Skin epidermis (tissue), 12 donors: Measurements from ENCODE around the gene ADORA3.

Source experiments
- H3K27ac ChIP-seq, 21 experiments: fragments of 200-600 bp; sonication (generic) in 11 of 21; one replicate each; pipeline ENCODE4 v1.5.0; 2020; ENCODE audit warnings: mild to moderate bottlenecking in 3 of 21, inconsistent platforms in 2 of 21, moderate library complexity in 2 of 21
- H3K4me3 ChIP-seq, 7 experiments: fragments of 200-600 bp; sonication (generic) in 2 of 7; one replicate each; pipeline ENCODE4 v1.5.0; 2020; ENCODE audit warnings: inconsistent platforms in 2 of 7, mild to moderate bottlenecking in 2 of 7, moderate library complexity in 1 of 7

ADORA3 gene

GRCh38 chr1:111481387-111482221 is 21.8 kb downstream of the ADORA3 start:
- no peak overlapping the region for H3K4me3 ChIP-seq
- peak overlapping the region in 1 of 21 experiments; percentile 15 for H3K27ac ChIP-seq

GRCh38 chr1:111480674-111481073 is 22.8 kb downstream of the ADORA3 start:
- H3K27ac ChIP-seq, result peak overlapping the region in 1 of 21 experiments; percentile 15

GRCh38 chr1:111476761-111477309 is 26.6 kb downstream of the ADORA3 start:
- peak overlapping the region in 15 of 21 experiments; percentile 5 to 90 (median 46) for H3K27ac ChIP-seq
- H3K4me3 ChIP-seq, result no peak overlapping the region

More at GRCh38 chr1:111480674-111481073, 22.8 kb downstream of the ADORA3 start:
- no peak overlapping the region for H3K4me3 ChIP-seq

GRCh38 chr1:111476214-111476613 is 27.2 kb downstream of the ADORA3 start:
- H3K4me3 ChIP-seq, result peak overlapping the region in 1 of 7 experiments; percentile 3
- peak overlapping the region in 14 of 21 experiments; percentile 5 to 90 (median 49) for H3K27ac ChIP-seq

GRCh38 chr1:111475701-111476100 is 27.7 kb downstream of the ADORA3 start:
- Histone ChIP-seq H3K27ac (peak overlapping the region in 12 of 21 experiments; percentile 5 to 90 (median 50)), H3K4me3 (peak overlapping the region in 1 of 7 experiments; percentile 3)

- Histone ChIP-seq H3K27ac (peak overlapping the region in 17 of 21 experiments; percentile 10 to 90 (median 61)), H3K4me3 (peak overlapping the region in 6 of 7 experiments; percentile 4 to 22 (median 16))
Observed at GRCh38 chr1:111474521-111474920, 28.9 kb downstream of the ADORA3 start.

GRCh38 chr1:111474106-111474505 is 29.3 kb downstream of the ADORA3 start:
- Histone ChIP-seq H3K4me3 (peak overlapping the region in 6 of 7 experiments; percentile 4 to 22 (median 16)), H3K27ac (peak overlapping the region in 18 of 21 experiments; percentile 8 to 90 (median 60))

- Histone ChIP-seq H3K27ac (peak overlapping the region in 15 of 21 experiments; percentile 49 to 90 (median 64)), H3K4me3 (no peak overlapping the region)
Observed at GRCh38 chr1:111471538-111471937, 31.9 kb downstream of the ADORA3 start.

- H3K27ac ChIP-seq, result peak overlapping the region in 16 of 21 experiments; percentile 7 to 90 (median 64)
- no peak overlapping the region for H3K4me3 ChIP-seq
Observed at GRCh38 chr1:111471012-111471411, 32.4 kb downstream of the ADORA3 start.

- no peak overlapping the region for H3K4me3 ChIP-seq
- H3K27ac ChIP-seq, result peak overlapping the region in 14 of 21 experiments; percentile 7 to 90 (median 66)
Observed at GRCh38 chr1:111470596-111470995, 32.8 kb downstream of the ADORA3 start.

GRCh38 chr1:111469539-111469938 is 33.9 kb downstream of the ADORA3 start:
- Histone ChIP-seq H3K27ac (peak overlapping the region in 5 of 21 experiments; percentile 40 to 90 (median 64)), H3K4me3 (no peak overlapping the region)

- Histone ChIP-seq H3K27ac (no peak overlapping the region), H3K4me3 (no peak overlapping the region)
Observed at GRCh38 chr1:111468717-111469100, 34.7 kb downstream of the ADORA3 start.

- Histone ChIP-seq H3K4me3 (no peak overlapping the region), H3K27ac (no peak overlapping the region)
Observed at GRCh38 chr1:111467865-111468716, 35.3 kb downstream of the ADORA3 start.

GRCh38 chr1:111466480-111466879 is 37.0 kb downstream of the ADORA3 start:
- no peak overlapping the region for H3K27ac ChIP-seq

GRCh38 chr1:111465754-111466153 is 37.7 kb downstream of the ADORA3 start:
- Histone ChIP-seq H3K4me3 (no peak overlapping the region), H3K27ac (no peak overlapping the region)

More at GRCh38 chr1:111466480-111466879, 37.0 kb downstream of the ADORA3 start:
- H3K4me3 ChIP-seq, result no peak overlapping the region

- no peak overlapping the region for H3K4me3 ChIP-seq
- no peak overlapping the region for H3K27ac ChIP-seq
Observed at GRCh38 chr1:111463029-111463683, 40.3 kb downstream of the ADORA3 start.

GRCh38 chr1:111462370-111463028 is 40.9 kb downstream of the ADORA3 start:
- Histone ChIP-seq H3K27ac (no peak overlapping the region), H3K4me3 (no peak overlapping the region)

GRCh38 chr1:111461765-111462164 is 41.7 kb downstream of the ADORA3 start:
- H3K4me3 ChIP-seq, result no peak overlapping the region
- H3K27ac ChIP-seq, result no peak overlapping the region

- H3K4me3 ChIP-seq, result no peak overlapping the region
- no peak overlapping the region for H3K27ac ChIP-seq
Observed at GRCh38 chr1:111455642-111456031, 47.8 kb downstream of the ADORA3 start.
